HG02623 (cell line): ENCODE results near the gene ATG9A.
"Not testable (repeated sequence)": the region's sequence is repeated elsewhere in the genome, so short reads cannot be mapped to it uniquely, and the experiment has no call there.

Experiments
- ATAC-seq: cut with Tn5 transposase; IDR thresholded peaks from one replicate; pipeline ENCODE4 v1.9.1; 2021; ENCODE audit warnings: moderate library complexity; ENCODE audit not compliant: unreplicated experiment

Gene ATG9A

DNA sequence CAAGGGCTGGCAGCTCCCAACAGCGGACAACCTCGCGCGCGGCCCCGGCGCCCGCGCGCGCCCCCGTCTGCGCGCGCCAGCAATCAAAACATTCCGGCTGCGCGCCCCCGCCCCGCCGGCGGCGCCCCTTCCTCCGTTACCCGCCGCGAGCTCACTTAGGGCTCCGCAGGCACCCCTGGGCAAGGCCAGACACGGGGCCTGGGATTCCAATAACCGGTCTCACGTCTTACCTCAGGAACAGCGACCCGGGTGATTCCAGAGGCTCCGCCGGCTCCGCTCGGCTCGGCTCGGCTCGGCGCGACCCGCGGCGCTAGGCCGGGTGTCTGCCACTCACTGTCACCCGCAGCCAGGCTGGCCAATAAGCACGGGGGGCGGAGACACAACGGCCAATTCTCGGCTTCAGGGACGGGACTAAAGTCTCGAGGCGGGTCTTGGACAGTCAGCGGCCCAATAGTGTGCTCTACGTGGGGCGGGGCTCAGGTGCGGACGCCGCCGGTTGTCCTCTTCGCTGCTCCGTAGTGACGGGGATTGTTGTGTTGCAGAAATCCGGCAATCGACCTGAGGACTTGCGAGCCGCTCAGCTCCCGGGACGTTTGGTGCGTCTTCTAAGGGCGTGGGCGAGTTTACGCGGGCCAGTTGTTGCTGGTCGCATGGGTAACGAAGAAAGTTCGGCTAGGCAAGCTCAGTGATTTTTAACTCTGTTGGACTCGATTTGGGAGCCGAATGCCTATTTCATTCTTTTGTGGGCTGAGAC is at the start of gene ATG9A, which contains the start of gene ANKZF1:
Gene ATG9A, minus strand, starts transcription at position 332 of the 754 bp plus-strand sequence. CDS start 1,612 bp downstream, outside the sequence.
Gene ANKZF1, plus strand, starts transcription at position 502 of the 754 bp plus-strand sequence. CDS start 452 bp downstream, outside the sequence.
- peak; percentile 96 for ATAC-seq

DNA sequence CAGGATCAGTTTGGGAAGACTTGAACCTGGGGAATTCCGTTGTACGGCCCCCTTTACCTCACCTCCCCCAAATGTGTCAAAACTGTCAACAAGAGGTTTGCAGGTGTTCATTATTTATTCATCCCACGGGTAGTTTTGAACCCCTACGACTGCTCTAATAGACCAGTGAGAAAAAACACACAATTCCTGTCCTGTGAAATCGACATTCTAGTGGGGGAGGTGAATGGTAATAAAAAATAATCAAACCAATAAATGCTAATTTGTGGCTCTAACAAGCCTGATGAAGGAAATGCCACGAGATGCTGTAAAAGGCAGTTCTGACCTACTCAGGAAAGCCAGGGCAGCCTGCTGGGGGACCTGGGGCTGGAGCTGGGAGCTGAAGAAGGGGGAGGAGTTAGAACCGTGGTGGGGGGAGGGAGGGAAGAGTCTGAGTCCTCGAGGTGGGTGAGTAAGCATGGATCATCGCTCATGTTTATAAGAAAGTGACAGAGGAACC is 49.3 kb upstream of the ATG9A start:
- ATAC-seq = no peak

- no peak for ATAC-seq
Measured at GRCh38 chr2:219277703-219278654, 48.5 kb upstream of the ATG9A start.

DNA sequence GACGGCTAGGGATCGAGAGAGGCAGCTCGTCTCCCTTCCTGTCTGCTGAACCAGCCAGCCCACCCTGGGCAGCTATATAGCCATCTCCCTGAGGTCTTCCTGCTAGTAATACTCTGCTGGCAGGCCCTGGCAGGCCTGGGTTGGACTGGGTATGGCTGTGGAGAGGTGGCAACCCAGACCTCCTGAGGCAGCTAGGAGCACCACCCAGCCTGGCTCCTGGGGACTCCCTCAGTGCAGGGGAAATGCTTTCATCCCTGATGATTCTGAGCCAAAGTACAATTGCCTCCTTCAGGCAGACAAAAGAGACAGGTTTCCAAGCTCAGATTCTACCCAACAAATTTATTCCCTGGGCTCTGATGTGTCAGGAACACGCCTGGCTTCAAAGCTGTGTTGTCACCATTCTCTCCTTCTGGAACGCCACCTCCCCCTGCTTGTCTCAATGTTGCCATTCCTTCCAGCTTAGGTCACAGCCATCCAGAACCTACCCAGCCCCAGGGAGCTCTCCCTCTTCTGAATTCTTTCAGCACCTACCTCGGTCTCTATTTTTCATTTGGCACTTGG is 45.0 kb upstream of the ATG9A start:
- no peak for ATAC-seq

GRCh38 chr2:219273937-219274336 is 44.5 kb upstream of the ATG9A start:
- no peak for ATAC-seq

- ATAC-seq = no peak
Measured at GRCh38 chr2:219272995-219273394, 43.6 kb upstream of the ATG9A start.

GRCh38 chr2:219272356-219272755 is 42.9 kb upstream of the ATG9A start:
- no peak for ATAC-seq

DNA sequence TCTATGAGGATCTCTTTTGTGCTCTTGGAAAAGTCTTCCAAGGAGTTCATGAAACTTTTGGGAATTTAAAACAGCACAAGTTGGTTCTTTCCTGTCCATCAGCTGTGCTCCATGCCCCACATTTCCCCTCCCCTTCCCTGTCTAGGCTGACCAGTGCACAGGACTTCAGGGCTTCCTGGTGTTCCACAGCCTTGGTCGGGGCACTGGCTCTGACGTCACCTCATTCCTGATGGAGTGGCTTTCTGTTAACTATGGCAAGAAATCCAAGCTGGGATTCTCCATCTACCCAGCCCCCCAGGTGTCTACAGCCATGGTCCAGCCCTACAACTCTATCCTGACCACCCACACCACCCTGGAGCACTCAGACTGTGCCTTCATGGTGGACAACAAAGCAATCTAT is 41.6 kb upstream of the ATG9A start:
- no peak for ATAC-seq

GRCh38 chr2:219270055-219270372 is 40.6 kb upstream of the ATG9A start:
- no peak for ATAC-seq

DNA sequence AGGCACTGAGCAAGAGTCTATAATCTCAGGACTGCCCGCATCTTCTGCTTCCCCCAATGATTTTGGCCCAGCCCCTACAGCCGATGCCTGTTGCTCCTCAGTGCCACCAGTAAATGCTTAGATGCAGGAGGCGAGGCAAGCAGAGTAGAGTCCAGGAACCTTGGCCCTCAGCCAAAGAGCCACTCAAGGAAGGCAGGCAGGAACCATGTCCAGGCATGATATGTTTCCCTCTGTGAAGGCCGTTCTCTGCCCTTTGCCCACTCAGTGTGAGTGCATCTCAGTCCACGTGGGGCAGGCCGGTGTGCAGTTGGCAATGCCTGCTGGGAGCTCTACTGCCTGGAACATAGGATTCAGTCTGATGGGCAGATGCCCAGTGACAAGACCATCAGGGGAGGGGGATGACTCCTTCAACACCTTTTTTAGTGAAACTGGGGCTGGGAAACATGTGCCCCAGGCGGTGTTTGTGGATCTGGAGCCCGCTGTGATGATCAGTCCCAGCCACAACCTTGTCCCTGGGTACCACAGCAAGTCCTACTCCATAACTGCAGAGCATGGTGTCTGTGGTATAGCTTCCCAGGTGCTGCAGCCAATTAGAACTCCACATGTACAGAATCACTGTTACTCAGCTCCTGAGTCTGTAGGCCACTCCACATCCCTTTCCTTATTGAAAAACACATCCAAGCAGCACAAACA is 40.1 kb upstream of the ATG9A start:
- ATAC-seq = no peak

- ATAC-seq = no peak
Measured at GRCh38 chr2:219268294-219268693, 38.9 kb upstream of the ATG9A start.

DNA sequence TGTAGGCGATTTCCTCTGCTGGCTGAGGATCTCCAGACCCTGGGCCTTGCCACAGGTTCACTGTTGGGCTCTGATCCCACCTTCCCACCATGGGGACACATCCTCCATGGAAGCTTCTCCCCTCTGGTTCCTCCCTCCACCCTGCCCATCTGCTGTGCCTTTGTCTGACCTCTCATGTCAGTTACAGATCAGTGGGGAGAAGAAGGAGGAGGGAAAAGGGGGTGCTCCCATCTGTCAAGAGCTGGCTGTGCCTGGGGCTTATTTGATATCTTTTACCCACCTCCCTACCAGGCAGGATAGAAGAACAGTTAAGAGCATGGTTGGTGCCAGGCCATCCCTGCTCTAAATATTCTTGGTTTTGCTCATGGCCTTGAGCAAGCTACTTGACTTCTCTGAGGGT is 37.5 kb upstream of the ATG9A start:
- ATAC-seq = no peak

DNA sequence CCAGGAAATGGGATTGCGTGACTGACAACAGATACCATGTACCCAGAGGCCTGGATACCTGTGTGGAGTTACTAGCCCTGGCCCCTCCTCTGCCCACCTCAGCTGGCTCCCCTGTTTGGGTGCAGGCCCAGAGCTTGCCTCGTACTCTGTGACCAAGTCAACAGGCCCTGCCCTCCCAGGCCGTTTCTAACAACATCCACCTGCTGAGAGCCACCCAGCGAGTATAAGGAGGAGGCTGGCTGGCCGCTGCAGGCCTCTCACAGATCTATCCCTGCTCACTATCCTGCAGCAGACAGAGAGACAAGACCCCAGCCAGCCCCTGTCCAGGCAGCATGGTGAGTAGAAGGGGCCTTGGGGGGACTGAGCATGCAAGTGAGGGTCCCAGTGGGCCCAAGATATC is 36.8 kb upstream of the ATG9A start:
- ATAC-seq = no peak

DNA sequence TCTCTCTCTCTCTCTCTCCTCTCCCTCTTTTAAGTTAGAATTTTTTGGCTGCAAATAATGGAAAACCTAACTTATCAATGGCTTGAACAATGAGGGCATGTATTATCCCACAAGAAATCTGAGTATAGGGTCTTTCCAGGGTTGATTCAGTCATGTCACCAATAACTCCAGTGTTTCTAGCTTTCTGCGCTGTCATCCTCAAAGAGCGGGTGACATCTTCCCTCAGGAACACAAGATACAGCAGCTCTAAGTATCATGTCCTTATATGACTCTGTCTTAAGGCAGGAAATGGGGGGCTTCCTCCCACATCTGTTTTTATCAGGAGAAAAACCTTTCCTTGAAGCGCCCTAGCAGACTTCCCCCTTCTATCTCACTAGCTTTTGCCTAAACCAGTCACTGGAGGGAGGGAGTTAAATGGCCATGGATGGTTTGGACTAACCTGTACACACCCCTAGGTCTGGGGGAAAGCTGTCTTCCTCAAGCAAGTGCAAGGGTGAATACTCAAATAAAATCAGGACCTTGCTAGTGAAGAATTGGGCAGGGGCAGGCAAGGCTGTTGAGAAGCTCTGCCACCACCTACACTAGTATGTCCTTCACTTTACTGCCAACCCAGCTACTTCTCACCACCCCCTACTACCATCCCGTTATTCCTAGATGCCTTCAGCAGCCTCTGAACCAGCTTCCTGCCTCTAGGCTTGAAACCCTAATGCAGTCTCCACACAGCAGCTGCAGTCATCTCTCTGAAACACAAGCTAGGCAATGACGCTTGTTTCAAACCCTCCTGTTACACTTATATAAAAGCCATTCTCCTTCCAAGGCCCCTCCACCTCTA is 31.8 kb upstream of the ATG9A start:
- no peak for ATAC-seq

DNA sequence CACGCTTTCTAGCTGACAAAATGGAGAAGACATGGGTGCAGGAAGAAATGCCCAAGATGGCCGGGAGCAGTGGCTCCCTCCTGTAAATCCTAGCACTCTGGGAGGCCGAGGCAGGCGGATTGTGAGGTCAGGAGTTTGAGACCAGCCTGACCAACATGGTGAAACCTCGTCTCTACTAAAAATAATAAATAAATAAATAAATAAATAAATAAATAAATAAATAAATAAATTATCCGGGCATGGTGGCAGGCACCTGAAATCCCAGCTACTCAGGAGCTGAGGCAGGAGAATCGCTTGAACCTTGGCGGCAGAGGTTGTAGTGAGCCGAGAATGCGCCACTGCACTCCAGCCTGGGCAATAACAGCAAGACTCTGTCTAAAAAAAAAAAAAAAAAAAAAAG is 29.5 kb upstream of the ATG9A start:
- ATAC-seq = not testable (repeated sequence)

DNA sequence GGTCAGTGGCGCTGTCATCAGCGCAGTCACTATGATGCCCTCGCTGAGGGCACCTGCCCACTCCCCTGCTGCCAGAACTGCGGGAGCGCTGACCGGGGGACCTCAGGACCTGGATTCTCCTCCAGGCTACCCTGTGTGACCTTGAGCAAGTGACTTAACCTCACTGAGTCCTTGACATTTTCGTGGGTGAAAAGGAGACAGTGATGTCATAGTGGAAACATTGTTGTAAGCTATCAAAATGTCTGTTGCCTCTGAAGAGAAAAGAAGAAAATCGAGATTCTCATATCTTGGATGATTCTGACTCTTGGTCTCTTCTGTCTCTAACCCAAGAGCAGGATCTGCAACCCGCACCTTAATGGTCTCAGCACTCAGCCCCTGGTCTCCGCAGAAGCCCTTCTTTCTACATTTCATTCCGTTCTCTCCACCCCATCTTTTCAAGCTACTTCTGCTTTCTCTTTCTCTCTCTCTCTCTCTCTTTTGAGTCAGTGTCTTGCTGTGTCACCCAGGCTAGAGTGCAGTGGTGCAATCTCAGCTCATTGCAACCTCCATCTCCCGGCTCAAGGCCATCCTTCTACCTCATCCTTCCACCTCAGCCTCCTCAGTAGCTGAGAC is 25.3 kb upstream of the ATG9A start:
- ATAC-seq = peak; percentile 28

DNA sequence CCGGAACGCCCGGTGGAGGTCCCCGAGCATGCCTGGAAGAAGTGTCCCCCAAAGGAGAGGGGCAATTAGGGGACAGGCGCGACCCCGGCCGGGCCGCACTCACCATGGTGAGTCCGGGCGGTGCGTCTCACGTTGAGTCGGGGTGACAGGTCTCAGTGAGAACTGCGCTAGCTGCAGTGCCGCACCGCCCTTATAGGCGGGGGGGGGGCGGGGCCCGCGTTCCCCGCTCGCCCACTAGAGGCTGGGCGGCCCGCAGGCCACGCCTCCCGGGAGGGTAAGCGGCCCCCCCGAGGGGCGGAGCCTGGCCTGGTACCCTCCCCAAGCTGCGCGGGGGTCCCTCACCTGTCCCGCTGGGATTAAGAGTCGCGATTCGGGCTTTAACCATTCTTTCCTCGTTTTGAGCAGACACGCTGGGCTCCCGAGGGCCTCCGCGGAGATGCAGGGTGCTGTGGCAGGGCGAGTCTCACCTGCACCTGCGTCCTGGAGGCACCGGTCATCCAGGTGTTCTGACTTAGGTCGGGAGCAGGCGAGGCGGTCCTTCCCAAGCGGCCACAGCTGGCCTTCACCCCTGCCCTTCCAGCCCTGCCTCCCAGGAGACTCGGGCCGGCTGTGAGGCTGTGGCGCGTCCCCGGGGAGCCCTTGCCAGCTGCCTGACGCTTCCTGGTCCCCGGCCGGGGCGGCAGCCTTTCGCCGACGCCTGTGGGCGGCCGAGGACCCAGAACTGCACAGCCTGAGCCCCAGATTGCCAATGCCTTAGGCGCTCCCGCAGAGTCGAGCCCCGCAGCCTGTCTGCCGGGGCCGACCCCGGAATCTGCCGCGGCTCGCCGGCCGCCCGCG is 24.5 kb upstream of the ATG9A start, which contains the start of gene TUBA4A:
Gene TUBA4A, minus strand, starts transcription at position 166 of the 837 bp plus-strand sequence. Its CDS starts 60 bp downstream, at position 106.
- peak; percentile 40 for ATAC-seq
